Ishikawa (cell line): ENCODE data around the gene BCDIN3D.

Source experiments
- CEBPB ChIP-seq: IDR thresholded peaks from 2 replicates; pipeline ENCODE4 v1.6.1; 2012
- CREB1 ChIP-seq: IDR thresholded peaks from 2 replicates; pipeline ENCODE4 v1.6.1; 2012; ENCODE audit warnings: low read depth
- EGR1 ChIP-seq: IDR thresholded peaks from 2 replicates; pipeline ENCODE4 v1.6.1; 2012
- EP300 ChIP-seq: IDR thresholded peaks from 2 replicates; pipeline ENCODE4 v1.6.1; 2012; ENCODE audit warnings: borderline replicate concordance
- FOXM1 ChIP-seq: IDR thresholded peaks from 2 replicates; pipeline ENCODE4 v1.6.1; 2012; ENCODE audit warnings: low read depth, borderline replicate concordance
- MAX ChIP-seq: IDR thresholded peaks from 2 replicates; pipeline ENCODE4 v1.6.1; 2012
- NFIC ChIP-seq: IDR thresholded peaks from 2 replicates; pipeline ENCODE4 v1.6.1; 2012
- RAD21 ChIP-seq: IDR thresholded peaks from 2 replicates; pipeline ENCODE4 v1.6.1; 2012; ENCODE audit warnings: low read depth
- REST ChIP-seq: IDR thresholded peaks from 2 replicates; pipeline ENCODE4 v1.6.1; 2012; ENCODE audit warnings: low read depth, mild to moderate bottlenecking
- TAF1 ChIP-seq: IDR thresholded peaks from 2 replicates; pipeline ENCODE4 v1.6.1; 2012; ENCODE audit warnings: low read depth, mild to moderate bottlenecking
- TCF12 ChIP-seq: IDR thresholded peaks from 2 replicates; pipeline ENCODE4 v1.6.1; 2012; ENCODE audit warnings: low read depth
- TEAD4 ChIP-seq: IDR thresholded peaks from 2 replicates; pipeline ENCODE4 v1.6.1; 2012
- YY1 ChIP-seq: IDR thresholded peaks from 2 replicates; pipeline ENCODE4 v1.6.1; 2012; ENCODE audit warnings: low read depth
- ZBTB7A ChIP-seq: IDR thresholded peaks from 2 replicates; pipeline ENCODE4 v1.6.1; 2012; ENCODE audit warnings: low read depth
- TF ChIP-seq, protein P1 (sequence below): IDR thresholded peaks from 2 replicates; pipeline ENCODE4 v1.6.1; 2012

BCDIN3D gene

GRCh38 chr12:49801141-49802063, 41.5 kb downstream of the BCDIN3D start:
- no peak for TF ChIP-seq CEBPB
- no peak for TF ChIP-seq REST
- no peak for TF ChIP-seq TEAD4

DNA sequence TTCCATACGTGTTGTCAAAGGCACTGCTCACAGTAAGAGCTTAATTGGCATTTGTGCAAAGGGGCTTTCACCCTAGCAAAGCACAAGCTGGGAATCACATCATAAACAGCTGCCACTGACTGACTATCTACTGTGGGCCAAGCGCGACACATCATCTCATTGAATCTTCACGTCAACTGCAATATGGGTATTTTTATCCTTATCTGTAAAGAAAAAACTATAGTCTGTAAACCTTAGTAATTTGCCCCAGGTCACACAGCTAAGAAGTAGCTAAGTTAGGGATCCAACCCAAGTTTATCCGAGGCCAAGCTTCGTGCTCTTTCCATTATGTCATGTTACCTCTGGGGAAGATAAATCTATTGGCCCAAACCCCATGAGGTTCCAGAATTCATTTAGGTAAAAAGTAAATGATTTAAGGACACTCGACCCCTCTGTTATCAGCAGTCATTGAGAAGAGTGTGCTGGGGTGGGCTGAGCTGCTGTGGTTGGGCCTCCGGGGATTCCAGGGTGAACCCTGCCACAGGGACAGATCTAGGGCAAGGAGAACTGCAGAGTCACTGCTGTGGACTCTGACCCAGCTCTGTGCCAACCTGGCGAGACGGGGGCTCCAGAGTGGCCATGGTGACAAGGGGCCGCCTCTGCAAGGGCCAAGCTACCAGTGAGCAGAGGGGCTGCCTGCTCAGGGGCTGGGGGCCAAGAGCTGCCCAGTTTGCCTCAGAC, 42.3 kb downstream of the BCDIN3D start:
- no peak for TF ChIP-seq EP300
- TF ChIP-seq TEAD4 = no peak

DNA sequence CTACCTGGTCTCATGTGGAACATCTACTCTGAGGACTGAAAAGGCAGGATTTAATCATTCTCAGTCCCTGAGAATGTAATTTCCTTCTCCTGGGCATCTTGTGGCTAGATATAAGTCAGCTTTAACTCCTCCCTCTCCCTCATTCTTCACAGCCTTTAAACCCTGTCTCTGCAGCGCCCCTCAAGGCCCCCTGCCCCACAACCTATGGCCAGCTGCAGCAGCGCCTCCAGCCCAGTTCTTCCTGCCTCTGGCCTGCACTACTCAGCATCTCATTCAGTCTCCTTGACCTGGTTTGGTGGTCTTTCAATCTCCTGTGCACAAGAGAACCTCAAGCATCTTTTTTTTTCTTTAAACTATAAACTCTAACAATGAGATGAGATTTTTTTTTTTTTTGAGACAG, 44.0 kb downstream of the BCDIN3D start:
- no peak for TF ChIP-seq FOXM1
- no peak for TF ChIP-seq EP300

- TF ChIP-seq NFIC (no peak), REST (no peak), FOXM1 (no peak), RAD21 (no peak)
- TF ChIP-seq, protein P1, sequence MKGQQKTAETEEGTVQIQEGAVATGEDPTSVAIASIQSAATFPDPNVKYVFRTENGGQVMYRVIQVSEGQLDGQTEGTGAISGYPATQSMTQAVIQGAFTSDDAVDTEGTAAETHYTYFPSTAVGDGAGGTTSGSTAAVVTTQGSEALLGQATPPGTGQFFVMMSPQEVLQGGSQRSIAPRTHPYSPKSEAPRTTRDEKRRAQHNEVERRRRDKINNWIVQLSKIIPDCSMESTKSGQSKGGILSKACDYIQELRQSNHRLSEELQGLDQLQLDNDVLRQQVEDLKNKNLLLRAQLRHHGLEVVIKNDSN = no peak
Measured at GRCh38 chr12:49798248-49798647, 44.7 kb downstream of the BCDIN3D start.

DNA sequence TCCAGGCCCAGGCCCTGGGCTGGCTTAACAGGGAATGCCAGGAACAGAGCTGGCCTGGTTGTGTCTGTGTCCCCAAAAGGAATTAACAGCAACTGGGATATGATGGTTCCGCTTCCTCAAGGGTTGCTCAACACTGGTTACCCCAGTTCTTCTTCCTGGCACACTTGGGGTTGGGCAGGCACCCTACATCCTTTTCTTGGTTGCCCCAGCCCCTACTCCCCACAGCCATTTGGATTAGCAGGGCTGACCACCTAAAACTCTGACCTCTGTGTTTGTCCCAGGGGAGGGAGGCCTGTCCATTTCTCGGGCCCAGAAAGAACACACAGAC, 45.5 kb downstream of the BCDIN3D start:
- TF ChIP-seq MAX = no peak
- TF ChIP-seq REST = no peak
- no peak for TF ChIP-seq TAF1
- TF ChIP-seq EP300 = no peak
- TF ChIP-seq, protein P1 = no peak
- TF ChIP-seq CREB1 = no peak
- no peak for TF ChIP-seq CEBPB
- TF ChIP-seq TCF12 = no peak
- TF ChIP-seq FOXM1 = no peak
- no peak for TF ChIP-seq YY1
- TF ChIP-seq ZBTB7A = no peak
- no peak for TF ChIP-seq TEAD4
- TF ChIP-seq NFIC = no peak
- no peak for TF ChIP-seq RAD21
- no peak for TF ChIP-seq EGR1
